ENCODE measurements around the gene GORASP2.
A peak's percentile ranks its signal among the peaks of the same experiment; 100 is the strongest.

DNA sequence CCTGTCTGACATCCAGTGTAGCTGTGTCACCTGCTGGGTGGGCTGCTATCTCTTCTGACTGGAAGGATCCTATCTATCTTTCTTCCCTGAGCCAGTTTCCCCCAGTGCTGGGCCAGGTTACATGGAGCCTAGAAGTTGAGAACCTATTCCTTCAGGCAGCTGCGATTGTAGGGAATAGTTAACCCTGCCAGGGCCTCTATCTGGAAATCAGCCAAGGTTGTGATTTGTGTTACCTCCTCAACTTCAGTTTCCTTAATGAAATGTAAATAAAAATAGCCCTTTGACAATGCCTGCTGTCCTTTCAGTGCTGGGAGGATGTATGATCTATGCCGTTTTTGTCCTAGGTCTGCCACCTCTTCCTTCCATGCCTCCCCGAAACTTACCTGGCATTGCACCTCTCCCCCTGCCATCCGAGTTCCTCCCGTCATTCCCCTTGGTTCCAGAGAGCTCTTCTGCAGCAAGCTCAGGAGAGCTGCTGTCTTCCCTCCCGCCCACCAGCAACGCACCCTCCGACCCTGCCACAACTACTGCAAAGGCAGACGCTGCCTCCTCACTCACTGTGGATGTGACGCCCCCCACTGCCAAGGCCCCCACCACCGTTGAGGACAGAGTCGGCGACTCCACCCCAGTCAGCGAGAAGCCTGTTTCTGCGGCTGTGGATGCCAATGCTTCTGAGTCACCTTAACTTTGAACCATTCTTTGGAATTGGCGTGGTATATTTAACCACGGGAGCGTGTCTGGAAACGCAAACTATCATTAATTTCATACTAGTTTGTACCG, 36.6 kb downstream of the GORASP2 start:
- no peak for TF ChIP-seq EZH2 (IDR thresholded peaks at IDR 0.05)
- TF ChIP-seq POLR2AphosphoS5 (IDR thresholded peaks at IDR 0.05; ENCODE audit: borderline replicate concordance, low read depth, low read length), result 0 out of 2 replicates have a peak, but pooled peaks have one; percentile 10
